Measurements from ENCODE around the gene GIPC2. TPM values are rescaled to one million over a fixed set of nuclear protein-coding genes. Genes with fewer than 3 reads are reported as not detected.
A peak's percentile ranks its signal among the peaks of the same experiment; 100 is the strongest.

GIPC2 gene
- total and polyA plus RNA-seq, 9 of the 15 experiments (the other 6 are each of a cell fraction or from before 2014, with no cell fraction given), result 0.01 to 0.05 (median 0.04) TPM; not detected in 3

DNA sequence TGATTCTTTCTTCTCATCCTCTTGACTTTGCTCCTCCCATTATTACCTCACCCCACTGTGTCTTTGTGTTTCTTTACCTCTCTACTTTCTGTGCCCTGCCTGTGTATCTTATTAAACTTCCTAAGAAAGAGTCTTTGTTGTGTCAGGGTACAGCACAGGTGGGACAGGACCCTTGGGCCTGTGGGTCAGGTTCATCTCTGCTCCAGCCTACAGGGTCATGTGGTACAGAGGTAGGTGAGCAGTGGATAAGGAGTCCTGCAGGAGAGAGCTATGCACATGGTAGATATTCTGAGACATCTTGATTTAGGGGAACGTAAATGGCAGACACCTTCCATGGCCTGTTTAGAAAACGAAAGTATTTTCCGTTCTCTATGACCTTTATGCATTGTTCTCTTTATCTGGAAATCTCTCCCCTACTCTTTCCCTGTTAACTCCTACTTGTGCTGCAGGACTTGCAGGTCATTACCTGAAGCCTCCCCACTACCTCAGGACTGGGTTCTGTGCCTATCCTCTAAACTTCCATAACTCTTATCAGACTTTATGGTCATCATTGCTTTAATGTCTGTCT lies 9.9 kb downstream of the GIPC2 start (continued):
- no peak for TF ChIP-seq NR2C2 (CRISPR knock-in tag; IDR thresholded peaks at IDR 0.05)
- peak; percentile 79 for TF ChIP-seq NR2C2 (tag; IDR thresholded peaks at IDR 0.05)
- no peak for TF ChIP-seq ZNF41 (CRISPR knock-in tag; conservative IDR thresholded peaks at IDR 0.05)
- no peak for TF ChIP-seq ZNF778 (CRISPR knock-in tag; IDR thresholded peaks at IDR 0.05)
- TF ChIP-seq HCFC1 (IDR thresholded peaks at IDR 0.05; ENCODE audit: low read depth, low read length), result no peak
- no peak for TF ChIP-seq XRCC5 (IDR thresholded peaks at IDR 0.05; ENCODE audit: low read depth, low read length)
- TF ChIP-seq ZNF644 (tag; IDR thresholded peaks at IDR 0.05; ENCODE audit: low read depth), result 0 out of 2 replicates have a peak, but pooled peaks have one; percentile 21
- TF ChIP-seq TRIM24 (IDR thresholded peaks at IDR 0.05), result no peak
- no peak for TF ChIP-seq ZNF140 (CRISPR knock-in tag; IDR thresholded peaks at IDR 0.05)
- no peak for TF ChIP-seq KDM5B (IDR thresholded peaks at IDR 0.05; ENCODE audit: insufficient replicate concordance, low read depth, low read length)
- TF ChIP-seq EP400 (IDR thresholded peaks at IDR 0.05), result 0 out of 2 replicates have a peak, but pooled peaks have one; percentile 13
- TF ChIP-seq ZNF146 (CRISPR knock-in tag; IDR thresholded peaks at IDR 0.05; ENCODE audit: unreplicated experiment), result no peak
- TF ChIP-seq, protein P1, sequence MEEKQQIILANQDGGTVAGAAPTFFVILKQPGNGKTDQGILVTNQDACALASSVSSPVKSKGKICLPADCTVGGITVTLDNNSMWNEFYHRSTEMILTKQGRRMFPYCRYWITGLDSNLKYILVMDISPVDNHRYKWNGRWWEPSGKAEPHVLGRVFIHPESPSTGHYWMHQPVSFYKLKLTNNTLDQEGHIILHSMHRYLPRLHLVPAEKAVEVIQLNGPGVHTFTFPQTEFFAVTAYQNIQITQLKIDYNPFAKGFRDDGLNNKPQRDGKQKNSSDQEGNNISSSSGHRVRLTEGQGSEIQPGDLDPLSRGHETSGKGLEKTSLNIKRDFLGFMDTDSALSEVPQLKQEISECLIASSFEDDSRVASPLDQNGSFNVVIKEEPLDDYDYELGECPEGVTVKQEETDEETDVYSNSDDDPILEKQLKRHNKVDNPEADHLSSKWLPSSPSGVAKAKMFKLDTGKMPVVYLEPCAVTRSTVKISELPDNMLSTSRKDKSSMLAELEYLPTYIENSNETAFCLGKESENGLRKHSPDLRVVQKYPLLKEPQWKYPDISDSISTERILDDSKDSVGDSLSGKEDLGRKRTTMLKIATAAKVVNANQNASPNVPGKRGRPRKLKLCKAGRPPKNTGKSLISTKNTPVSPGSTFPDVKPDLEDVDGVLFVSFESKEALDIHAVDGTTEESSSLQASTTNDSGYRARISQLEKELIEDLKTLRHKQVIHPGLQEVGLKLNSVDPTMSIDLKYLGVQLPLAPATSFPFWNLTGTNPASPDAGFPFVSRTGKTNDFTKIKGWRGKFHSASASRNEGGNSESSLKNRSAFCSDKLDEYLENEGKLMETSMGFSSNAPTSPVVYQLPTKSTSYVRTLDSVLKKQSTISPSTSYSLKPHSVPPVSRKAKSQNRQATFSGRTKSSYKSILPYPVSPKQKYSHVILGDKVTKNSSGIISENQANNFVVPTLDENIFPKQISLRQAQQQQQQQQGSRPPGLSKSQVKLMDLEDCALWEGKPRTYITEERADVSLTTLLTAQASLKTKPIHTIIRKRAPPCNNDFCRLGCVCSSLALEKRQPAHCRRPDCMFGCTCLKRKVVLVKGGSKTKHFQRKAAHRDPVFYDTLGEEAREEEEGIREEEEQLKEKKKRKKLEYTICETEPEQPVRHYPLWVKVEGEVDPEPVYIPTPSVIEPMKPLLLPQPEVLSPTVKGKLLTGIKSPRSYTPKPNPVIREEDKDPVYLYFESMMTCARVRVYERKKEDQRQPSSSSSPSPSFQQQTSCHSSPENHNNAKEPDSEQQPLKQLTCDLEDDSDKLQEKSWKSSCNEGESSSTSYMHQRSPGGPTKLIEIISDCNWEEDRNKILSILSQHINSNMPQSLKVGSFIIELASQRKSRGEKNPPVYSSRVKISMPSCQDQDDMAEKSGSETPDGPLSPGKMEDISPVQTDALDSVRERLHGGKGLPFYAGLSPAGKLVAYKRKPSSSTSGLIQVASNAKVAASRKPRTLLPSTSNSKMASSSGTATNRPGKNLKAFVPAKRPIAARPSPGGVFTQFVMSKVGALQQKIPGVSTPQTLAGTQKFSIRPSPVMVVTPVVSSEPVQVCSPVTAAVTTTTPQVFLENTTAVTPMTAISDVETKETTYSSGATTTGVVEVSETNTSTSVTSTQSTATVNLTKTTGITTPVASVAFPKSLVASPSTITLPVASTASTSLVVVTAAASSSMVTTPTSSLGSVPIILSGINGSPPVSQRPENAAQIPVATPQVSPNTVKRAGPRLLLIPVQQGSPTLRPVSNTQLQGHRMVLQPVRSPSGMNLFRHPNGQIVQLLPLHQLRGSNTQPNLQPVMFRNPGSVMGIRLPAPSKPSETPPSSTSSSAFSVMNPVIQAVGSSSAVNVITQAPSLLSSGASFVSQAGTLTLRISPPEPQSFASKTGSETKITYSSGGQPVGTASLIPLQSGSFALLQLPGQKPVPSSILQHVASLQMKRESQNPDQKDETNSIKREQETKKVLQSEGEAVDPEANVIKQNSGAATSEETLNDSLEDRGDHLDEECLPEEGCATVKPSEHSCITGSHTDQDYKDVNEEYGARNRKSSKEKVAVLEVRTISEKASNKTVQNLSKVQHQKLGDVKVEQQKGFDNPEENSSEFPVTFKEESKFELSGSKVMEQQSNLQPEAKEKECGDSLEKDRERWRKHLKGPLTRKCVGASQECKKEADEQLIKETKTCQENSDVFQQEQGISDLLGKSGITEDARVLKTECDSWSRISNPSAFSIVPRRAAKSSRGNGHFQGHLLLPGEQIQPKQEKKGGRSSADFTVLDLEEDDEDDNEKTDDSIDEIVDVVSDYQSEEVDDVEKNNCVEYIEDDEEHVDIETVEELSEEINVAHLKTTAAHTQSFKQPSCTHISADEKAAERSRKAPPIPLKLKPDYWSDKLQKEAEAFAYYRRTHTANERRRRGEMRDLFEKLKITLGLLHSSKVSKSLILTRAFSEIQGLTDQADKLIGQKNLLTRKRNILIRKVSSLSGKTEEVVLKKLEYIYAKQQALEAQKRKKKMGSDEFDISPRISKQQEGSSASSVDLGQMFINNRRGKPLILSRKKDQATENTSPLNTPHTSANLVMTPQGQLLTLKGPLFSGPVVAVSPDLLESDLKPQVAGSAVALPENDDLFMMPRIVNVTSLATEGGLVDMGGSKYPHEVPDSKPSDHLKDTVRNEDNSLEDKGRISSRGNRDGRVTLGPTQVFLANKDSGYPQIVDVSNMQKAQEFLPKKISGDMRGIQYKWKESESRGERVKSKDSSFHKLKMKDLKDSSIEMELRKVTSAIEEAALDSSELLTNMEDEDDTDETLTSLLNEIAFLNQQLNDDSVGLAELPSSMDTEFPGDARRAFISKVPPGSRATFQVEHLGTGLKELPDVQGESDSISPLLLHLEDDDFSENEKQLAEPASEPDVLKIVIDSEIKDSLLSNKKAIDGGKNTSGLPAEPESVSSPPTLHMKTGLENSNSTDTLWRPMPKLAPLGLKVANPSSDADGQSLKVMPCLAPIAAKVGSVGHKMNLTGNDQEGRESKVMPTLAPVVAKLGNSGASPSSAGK (IDR thresholded peaks at IDR 0.05), result no peak
- TF ChIP-seq, protein P2, sequence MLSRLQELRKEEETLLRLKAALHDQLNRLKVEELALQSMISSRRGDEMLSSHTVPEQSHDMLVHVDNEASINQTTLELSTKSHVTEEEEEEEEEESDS (CRISPR knock-in tag; IDR thresholded peaks at IDR 0.05), result no peak
- TF ChIP-seq KDM2B (CRISPR knock-in tag; IDR thresholded peaks at IDR 0.05), result no peak
- TF ChIP-seq TAF7 (tag; IDR thresholded peaks at IDR 0.05), result 0 out of 2 replicates have a peak, but pooled peaks have one; percentile 8
- TF ChIP-seq ZNF766 (CRISPR knock-in tag; conservative IDR thresholded peaks at IDR 0.05), result 0 out of 2 replicates have a peak, but pooled peaks have one; percentile 50

All from K562 (cell line).